ENCODE measurements around the gene POLR1F. TPM values are rescaled to one million over a fixed set of nuclear protein-coding genes. Genes with fewer than 3 reads are reported as not detected.
"Not testable (repeated sequence)": the region's sequence is repeated elsewhere in the genome, so short reads cannot be mapped to it uniquely, and the experiment has no call there.

The POLR1F gene
- total and polyA plus RNA-seq, 2 of the 4 experiments (the other 2 are of a cell fraction) = 6.8 to 16.1 TPM

GRCh38 chr7:19689130-19689529 lies 19.7 kb downstream of the POLR1F start:
- in situ Hi-C loops (cut with MboI; ENCODE audit: low sequenced_read_pairs); H3K23ac ChIP-seq (ENCODE audit: low read depth, low read length); H4K91ac ChIP-seq (ENCODE audit: insufficient read depth, low read depth, low read length); CTCF ChIA-PET; H4K5ac ChIP-seq (ENCODE audit: low read depth, low read length); H3K9me1 ChIP-seq (ENCODE audit: insufficient read depth, low read length); H2BK20ac ChIP-seq (ENCODE audit: low read depth, low read length); H3K27ac ChIP-seq (ENCODE audit: insufficient read depth, low read length); DNase-seq; H2BK5ac ChIP-seq (ENCODE audit: low read depth, low read length, poor library complexity, severe bottlenecking); H3K4ac ChIP-seq (ENCODE audit: low read depth, low read length); H2AK9ac ChIP-seq (replicated peaks; ENCODE audit: low read depth, low read length, poor library complexity); H3K56ac ChIP-seq (ENCODE audit: extremely low read depth, insufficient read depth, low read length); H2BK120ac ChIP-seq (ENCODE audit: low read depth, low read length); H3K9me3 ChIP-seq (ENCODE audit: control insufficient read depth, insufficient read depth, low read length); H3K9ac ChIP-seq (ENCODE audit: low read depth, low read length); H2AFZ ChIP-seq (replicated peaks; ENCODE audit: low read length, poor library complexity); H3K14ac ChIP-seq (replicated peaks; ENCODE audit: low read depth, low read length); H3K36me3 ChIP-seq (ENCODE audit: control insufficient read depth, insufficient read depth, low read length); POLR2A ChIA-PET (ENCODE audit: unreplicated experiment); H3K27me3 ChIP-seq (ENCODE audit: control insufficient read depth, insufficient read depth, low read length); H3K18ac ChIP-seq (ENCODE audit: low read depth, low read length); H3K4me2 ChIP-seq (ENCODE audit: low read depth, low read length); H3K4me3 ChIP-seq (ENCODE audit: insufficient read depth, low read depth, low read length); H4K8ac ChIP-seq (ENCODE audit: low read depth in 2 of 2, low read length in 2 of 2); H2AK5ac ChIP-seq (ENCODE audit: low read depth, low read length); H3K4me1 ChIP-seq (ENCODE audit: control insufficient read depth, insufficient read depth, low read length); H4K20me1 ChIP-seq (ENCODE audit: insufficient read depth, low read length); H3K79me1 ChIP-seq (ENCODE audit: low read depth in 1 of 2, low read length in 2 of 2); dilution Hi-C loops (cut with HindIII; ENCODE audit: low sequenced_read_pairs, unreplicated experiment); ATAC-seq (ENCODE audit: low read depth); BruUV-seq (replicated peaks); H2BK15ac ChIP-seq (ENCODE audit: low read depth, low read length); intact Hi-C loops (cut with micrococcal nuclease): not testable (repeated sequence)
- 42% methylated on average over 4 of the region's 12 CpGs; no CpG with 5 or more reads in 1 of the 2 experiments for WGBS, 2 experiments (ENCODE audit: extremely low coverage in 2 of 2, insufficient read length in 1 of 2)

Measured in IMR-90 (cell line).